Prostate gland (tissue), 2 donors: ENCODE measurements around the gene MEGF10. TPM values are rescaled to one million over a fixed set of nuclear protein-coding genes. Genes with fewer than 3 reads are reported as not detected.

Experiments used
- DNase-seq: peaks from one replicate; pipeline ENCODE4 v3.0.0-alpha.2; 2019; ENCODE audit warnings: low spot score
- H3K27ac ChIP-seq, 2 donors: fragments of 200-600 bp; sonication (generic); 2 replicates each; pipeline ENCODE4 v1.5.1; 2017 to 2019
- H3K27me3 ChIP-seq: fragments of 200-600 bp; sonication (generic); replicated peaks from 2 replicates; pipeline ENCODE4 v1.5.1; 2019; ENCODE audit not compliant: insufficient read depth
- H3K36me3 ChIP-seq, 2 donors: fragments of 200-600 bp; sonication (generic); 1 replicate in 1 of 2; 2 replicates in 1 of 2; pipeline versions ENCODE4 v1.5.1 to v1.8.1; 2017 to 2019
- H3K4me1 ChIP-seq: fragments of 200-600 bp; sonication (generic); replicated peaks from 2 replicates; pipeline ENCODE4 v1.5.1; 2019
- H3K4me3 ChIP-seq, 2 donors: fragments of 200-600 bp; sonication (generic); 2 replicates each; pipeline ENCODE4 v1.5.1; 2017 to 2019
- H3K9me3 ChIP-seq: fragments of 200-600 bp; sonication (generic); 2 replicates; pipeline ENCODE4 v1.5.1; 2017
- POLR2A ChIP-seq: fragments of 450-650 bp; IDR thresholded peaks from one replicate; pipeline ENCODE4 v1.6.1; 2016; ENCODE audit warnings: antibody characterized with exemption, mild to moderate bottlenecking
- POLR2AphosphoS5 ChIP-seq: sonication (generic); formaldehyde crosslinking; IDR thresholded peaks from one replicate; pipeline ENCODE4 v1.6.1; 2017; ENCODE audit warnings: antibody characterized with exemption
- WGBS: methylation state at CpG from one replicate; pipeline ENCODE4 v1.1.5; 2018; 5-methylcytosine and 5-hydroxymethylcytosine counted together
- intact Hi-C: fragments of 100-400 bp; cut with DNase I; formaldehyde crosslinking; loops from one replicate; pipeline ENCODE4 v1.14.2; 2022
- total RNA-seq, 2 donors: library from RNA; depleted of rRNA; stranded (reverse); fragments of >200 nt; gene quantifications; one replicate each; pipeline ENCODE4 v1.1.0, GENCODE V29; 2016
- TF ChIP-seq, protein P1 (sequence below), 4 experiments: fragments of 200-600 bp in 2 of 4; fragments of 450-650 bp in 2 of 4; sonication (generic) in 2 of 4; IDR thresholded peaks; 1 replicate in 3 of 4; 2 replicates in 1 of 4; pipeline ENCODE4 v1.5.1; 2016 to 2019; ENCODE audit warnings: antibody characterized with exemption in 4 of 4, mild to moderate bottlenecking in 2 of 4, moderate library complexity in 2 of 4

MEGF10 gene
- total RNA-seq, 2 donors from 2014 or later, result 0.77 to 7.9 TPM

DNA sequence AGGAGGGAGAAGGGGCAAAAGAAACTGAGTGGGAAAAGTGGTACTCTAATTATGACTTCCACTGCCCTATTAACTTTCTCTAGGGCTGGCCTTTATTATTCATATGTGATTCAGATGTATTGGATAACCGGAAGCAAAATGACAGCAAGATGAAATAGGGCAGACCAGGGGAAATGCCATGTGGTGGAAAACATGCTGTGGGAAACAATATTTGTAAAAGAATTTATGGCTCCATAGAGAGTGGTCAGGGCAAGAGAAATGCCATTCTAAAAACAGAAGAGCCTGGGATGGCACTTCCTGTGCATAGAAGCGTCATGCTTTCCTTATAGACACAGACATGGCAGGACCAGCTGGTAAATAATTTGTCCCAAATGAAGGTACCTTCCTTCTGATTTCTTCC is 67.7 kb downstream of the MEGF10 start:
- H3K9me3 ChIP-seq, result no peaks in the 10 kb centered on the region
- no peaks in the 10 kb centered on the region for H3K4me1 ChIP-seq
- intact Hi-C loops, result no loop called here
- no peak overlapping the region for H3K27ac ChIP-seq
- TF ChIP-seq, protein P1, sequence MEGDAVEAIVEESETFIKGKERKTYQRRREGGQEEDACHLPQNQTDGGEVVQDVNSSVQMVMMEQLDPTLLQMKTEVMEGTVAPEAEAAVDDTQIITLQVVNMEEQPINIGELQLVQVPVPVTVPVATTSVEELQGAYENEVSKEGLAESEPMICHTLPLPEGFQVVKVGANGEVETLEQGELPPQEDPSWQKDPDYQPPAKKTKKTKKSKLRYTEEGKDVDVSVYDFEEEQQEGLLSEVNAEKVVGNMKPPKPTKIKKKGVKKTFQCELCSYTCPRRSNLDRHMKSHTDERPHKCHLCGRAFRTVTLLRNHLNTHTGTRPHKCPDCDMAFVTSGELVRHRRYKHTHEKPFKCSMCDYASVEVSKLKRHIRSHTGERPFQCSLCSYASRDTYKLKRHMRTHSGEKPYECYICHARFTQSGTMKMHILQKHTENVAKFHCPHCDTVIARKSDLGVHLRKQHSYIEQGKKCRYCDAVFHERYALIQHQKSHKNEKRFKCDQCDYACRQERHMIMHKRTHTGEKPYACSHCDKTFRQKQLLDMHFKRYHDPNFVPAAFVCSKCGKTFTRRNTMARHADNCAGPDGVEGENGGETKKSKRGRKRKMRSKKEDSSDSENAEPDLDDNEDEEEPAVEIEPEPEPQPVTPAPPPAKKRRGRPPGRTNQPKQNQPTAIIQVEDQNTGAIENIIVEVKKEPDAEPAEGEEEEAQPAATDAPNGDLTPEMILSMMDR (IDR thresholded peaks at IDR 0.05), result no peak
- TF ChIP-seq POLR2AphosphoS5 (no peak), POLR2A (no peak)
- no peaks in the 10 kb centered on the region for H3K27me3 ChIP-seq
- no peak overlapping the region for H3K4me3 ChIP-seq
- no peaks in the 10 kb centered on the region for H3K36me3 ChIP-seq
- WGBS, result 78% methylated on average over 2 of the region's 2 CpGs
- DNase-seq, result no peak

DNA sequence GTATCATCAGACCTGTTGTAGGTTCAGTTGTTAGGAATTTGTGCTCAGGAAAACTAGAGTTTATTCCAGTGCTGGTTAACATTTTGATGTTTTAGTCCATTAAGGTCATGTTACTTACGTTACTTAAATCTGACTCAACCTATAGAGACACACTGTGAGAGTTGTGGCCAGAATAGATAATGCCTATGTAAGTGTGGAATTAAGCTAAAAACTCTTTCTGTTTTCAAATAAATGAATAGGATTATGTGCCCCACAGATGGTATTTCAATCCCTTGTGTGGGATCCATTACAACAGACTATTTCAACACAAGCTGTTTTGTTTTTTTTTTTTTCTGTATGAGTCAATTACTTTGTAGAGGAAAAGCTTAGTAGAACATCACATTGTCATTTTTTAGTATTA is 68.1 kb downstream of the MEGF10 start:
- Histone ChIP-seq H3K4me1 (no peaks in the 10 kb centered on the region), H3K36me3 (no peaks in the 10 kb centered on the region), H3K27me3 (no peaks in the 10 kb centered on the region), H3K4me3 (no peak overlapping the region), H3K27ac (no peak overlapping the region), H3K9me3 (no peaks in the 10 kb centered on the region)
- TF ChIP-seq POLR2A, result no peak
- 87% methylated on average over 1 of the region's 1 CpG for WGBS
- intact Hi-C loops, result no loop called here
- DNase-seq, result no peak

DNA sequence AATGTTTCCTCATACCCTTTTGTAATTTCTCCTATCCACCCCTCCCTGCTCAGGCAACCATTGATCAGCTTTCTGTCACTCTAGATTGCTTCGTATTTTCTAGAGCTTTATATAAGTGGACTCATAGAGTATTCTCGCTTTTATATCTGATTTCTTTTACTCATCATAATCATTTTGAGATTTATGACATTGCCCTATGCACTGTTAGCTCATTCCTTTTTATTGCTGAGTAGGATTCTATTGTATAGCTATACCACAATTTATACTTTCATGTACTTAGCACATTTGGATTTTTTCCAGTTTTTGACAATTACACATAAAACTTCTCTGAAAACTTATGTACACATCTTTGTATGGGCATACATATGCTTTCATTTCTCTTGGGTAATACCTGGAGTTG is 68.9 kb downstream of the MEGF10 start:
- no peak overlapping the region for H3K4me3 ChIP-seq
- 91% methylated on average over 2 of the region's 2 CpGs for WGBS
- TF ChIP-seq POLR2A (no peak), POLR2AphosphoS5 (no peak)
- TF ChIP-seq, protein P1 (IDR thresholded peaks at IDR 0.05), result no peak
- DNase-seq, result no peak
- H3K36me3 ChIP-seq, result no peaks in the 10 kb centered on the region
- no peak overlapping the region for H3K27ac ChIP-seq
- no peaks in the 10 kb centered on the region for H3K4me1 ChIP-seq
- no peaks in the 10 kb centered on the region for H3K9me3 ChIP-seq
- H3K27me3 ChIP-seq, result no peaks in the 10 kb centered on the region
- intact Hi-C loops, result no loop called here

DNA sequence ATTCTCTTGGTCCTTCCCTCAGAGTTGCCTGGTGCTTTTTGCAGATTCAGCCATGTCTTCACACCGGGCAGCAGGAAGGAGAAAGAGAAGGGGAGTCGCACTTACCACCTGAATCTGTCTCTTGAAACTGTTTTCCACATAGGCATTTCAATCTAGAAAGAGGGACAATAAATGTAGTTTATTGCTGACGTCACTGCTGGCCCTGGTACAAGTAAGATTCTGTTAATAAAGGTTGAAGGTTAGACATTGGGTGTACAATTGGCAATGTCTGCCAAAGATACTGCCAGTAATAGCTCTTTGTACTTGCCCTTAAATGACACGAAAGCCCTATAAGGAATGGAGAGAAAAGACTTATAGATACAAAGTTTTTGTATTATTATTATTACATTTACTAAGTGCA is 72.8 kb downstream of the MEGF10 start:
- H3K9me3 ChIP-seq, result no peaks in the 10 kb centered on the region

DNA sequence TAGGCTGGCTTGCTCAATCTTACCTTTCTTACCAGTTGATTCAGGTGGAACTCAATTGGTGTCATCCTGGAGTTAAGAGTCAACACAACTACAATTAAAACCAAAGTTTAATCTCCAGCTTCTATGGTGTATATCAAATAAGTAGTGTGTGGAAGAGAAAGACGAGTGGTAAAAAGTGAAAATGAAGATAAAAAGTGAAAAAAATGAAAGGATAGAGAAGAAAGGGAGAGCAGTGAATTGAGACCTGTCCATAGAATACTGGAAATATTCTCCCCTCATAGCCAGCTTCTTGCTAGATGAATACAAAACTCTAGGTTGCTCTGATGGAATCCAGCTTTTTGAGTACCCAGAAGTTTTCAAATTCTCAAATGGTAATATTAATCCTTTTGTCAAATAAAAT is 76.4 kb downstream of the MEGF10 start:
- intact Hi-C loops, result no loop called here
- Histone ChIP-seq H3K4me3 (no peak overlapping the region), H3K36me3 (no peaks in the 10 kb centered on the region), H3K4me1 (no peaks in the 10 kb centered on the region), H3K27ac (no peak overlapping the region), H3K9me3 (no peaks in the 10 kb centered on the region), H3K27me3 (no peaks in the 10 kb centered on the region)
- TF ChIP-seq, protein P1 (IDR thresholded peaks at IDR 0.05), result no peak
- no peak for DNase-seq
- 85% methylated on average over 1 of the region's 1 CpG for WGBS

More for the DNA sequence above, 72.8 kb downstream of the MEGF10 start:
- intact Hi-C loops, result no loop called here
- Histone ChIP-seq H3K4me1 (no peaks in the 10 kb centered on the region), H3K36me3 (no peaks in the 10 kb centered on the region), H3K4me3 (no peak overlapping the region), H3K27ac (no peak overlapping the region), H3K27me3 (no peaks in the 10 kb centered on the region)
- WGBS, result 84% methylated on average over 4 of the region's 4 CpGs
- DNase-seq, result no peak
- TF ChIP-seq POLR2A (no peak), POLR2AphosphoS5 (no peak)
- TF ChIP-seq, protein P1 (IDR thresholded peaks at IDR 0.05), result no peak
